Measurements from ENCODE around the gene ADAMTS17.

Gene ADAMTS17

DNA sequence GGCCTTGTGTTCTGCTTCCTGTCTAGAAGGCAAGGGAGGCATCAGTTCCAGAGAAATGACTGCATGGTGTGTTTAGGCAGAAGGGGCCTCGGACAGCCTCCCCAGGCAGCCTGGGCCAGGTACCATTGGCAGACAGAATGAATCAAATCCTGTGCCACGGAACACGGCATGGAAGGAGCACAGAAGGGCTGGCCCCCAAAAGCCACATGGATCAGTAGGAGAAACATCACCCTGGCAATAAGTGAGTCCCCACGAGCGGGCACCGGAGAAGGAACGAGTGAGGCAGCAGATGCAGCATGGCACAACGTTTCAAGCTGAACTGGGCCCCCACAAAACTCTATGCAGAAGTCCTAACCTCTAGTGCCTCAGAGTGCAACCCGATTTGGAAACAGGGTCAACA, 223.2 kb downstream of the ADAMTS17 start:
- no peak for DNase-seq

DNA sequence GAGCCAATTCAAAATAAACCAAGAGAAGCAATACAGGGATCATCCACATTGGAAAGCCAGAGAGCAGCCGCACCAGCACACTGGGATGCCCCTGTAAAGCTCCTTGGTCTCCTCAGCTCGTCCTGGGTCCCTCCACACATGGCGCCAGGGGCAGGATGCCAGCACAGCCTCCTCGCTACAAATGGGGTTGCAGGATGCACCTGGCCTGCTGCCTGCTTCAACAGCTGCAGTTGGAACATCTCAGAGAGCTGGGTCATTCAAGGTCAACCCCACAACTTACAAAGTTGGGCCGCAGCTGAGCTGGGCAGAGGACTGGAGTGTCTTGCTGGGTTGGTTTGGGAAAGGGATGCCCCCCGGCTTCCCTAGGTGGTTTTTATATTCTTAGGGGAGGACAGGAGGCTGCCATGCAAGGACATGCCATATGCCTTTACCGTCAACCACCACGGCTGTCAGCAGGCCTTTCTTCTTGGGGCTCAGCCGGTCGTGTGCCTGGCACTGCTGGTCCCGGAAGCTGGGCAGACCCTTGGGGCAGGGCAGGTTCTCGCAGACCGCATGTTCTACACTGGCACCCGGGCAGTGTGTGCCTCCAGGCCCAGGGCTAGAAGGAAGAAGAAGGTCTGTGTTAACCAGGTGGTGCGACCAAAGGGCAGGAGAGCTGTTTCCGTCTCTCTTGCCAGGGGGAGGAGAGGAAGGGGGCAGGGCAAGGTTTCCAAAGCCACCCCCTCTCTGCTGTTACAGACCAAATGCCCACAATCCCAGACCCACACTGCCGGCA, 225.2 kb downstream of the ADAMTS17 start:
- DNase-seq, result no peak

DNA sequence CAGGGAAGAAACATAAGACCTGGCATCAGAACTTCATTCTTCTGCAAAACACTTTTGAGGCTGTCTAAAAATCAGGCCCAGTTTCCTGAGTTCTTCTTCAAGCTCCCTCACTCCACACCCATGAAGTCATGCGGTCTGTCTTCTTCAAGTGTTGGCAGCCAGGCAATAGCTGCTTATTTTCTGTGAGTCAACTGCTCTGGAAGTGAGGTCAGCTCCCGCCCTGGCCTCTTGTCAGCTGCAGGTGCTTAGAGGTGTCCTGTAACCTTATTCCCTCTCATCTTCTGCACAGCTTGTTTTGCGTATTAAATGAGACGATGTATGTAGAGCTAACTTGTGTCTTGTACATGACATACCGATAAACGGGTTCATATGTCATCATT, 226.1 kb downstream of the ADAMTS17 start:
- no peak for DNase-seq

GRCh38 chr15:100115066-100115710, 226.6 kb downstream of the ADAMTS17 start:
- DNase-seq, result no peak

- no peak for DNase-seq
These were observed 227.2 kb downstream of the ADAMTS17 start for GRCh38 chr15:100114571-100114970.

DNA sequence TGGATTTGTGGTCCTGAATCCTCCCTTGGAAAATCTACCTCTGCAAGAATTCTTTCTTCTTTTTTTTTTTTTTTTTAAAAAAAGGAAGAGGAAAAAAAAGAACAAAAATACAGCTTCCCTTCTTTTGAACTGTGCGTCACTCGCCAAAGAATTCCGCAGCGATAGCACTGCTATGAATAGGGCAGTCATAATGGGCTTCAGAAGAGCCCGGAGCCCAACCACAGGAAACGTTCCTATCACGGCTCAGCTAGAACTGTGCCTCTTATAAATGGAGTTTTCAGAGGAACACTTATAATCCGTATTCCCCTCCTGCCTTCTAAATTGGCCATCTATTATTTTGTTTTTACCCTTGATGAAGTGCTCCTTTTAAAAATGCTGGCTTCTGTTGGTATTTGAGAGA, 227.7 kb downstream of the ADAMTS17 start:
- DNase-seq, result no peak

DNA sequence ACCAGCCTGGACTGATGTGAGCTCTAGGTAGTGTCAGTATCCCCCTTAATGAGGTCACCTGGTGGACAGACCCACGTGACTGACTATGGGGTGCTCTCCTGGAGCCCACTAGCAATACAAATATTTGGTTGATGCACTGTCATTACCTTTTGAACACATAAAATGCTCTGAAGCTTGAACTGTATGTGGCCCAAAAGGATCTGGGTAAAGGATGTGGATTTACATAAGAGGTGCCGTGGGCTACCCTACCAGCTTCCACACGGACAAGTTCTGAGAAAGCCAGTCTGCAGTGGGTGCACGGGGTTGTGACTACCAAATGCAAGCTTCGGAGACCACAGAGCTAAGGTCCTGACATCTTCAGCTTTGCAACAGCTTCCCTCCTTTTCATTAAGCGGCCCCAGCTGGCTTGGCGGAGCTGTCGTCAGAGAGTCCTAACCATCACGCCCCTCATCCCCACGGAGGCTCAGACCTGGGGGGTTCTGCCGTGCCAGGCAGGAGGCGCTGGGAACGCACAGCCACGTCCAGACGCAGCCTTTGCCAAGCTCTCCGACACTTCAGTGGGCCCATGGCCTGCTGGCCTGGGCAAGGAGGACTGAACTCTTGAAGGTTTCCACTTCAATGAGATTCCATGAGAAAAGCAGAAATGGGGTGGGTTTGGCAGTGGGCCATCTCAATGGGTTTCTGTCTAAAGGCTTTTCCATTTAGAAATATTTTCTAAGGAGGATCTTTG, 228.3 kb downstream of the ADAMTS17 start:
- no peak for DNase-seq

DNA sequence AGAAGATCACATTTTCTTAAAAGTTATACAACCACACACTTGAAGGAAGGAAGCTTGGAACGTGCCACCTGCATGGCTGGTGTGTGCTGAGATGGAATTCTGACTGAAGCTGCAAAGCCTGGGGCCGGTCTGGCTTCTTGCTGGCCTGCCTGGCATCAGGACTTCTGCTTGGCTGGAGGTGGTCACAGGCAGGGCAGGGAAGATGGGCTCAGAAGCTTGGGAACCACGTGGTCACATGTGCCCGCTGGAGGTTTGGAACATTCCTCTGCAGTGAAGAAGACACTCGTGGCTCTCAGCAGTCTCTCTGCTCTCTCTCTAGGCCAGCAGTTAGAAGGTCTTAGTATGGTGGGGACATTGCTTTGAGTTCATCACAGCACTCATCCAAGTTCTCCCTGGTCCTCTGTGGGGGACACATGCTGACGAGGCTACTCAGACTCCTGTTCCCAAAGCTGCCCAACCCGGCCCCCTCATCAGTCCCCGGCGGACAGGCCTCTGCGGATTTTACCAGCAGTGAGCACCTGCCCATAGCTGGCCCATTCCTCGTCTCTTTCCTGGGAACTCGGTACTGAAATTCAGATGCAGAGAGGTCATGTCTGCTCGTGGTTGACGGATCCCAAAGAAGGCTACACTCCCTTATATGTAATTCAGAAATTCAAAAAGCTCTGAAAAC, 229.0 kb downstream of the ADAMTS17 start:
- DNase-seq, result no peak

- no peak for DNase-seq
These were observed 229.7 kb downstream of the ADAMTS17 start for GRCh38 chr15:100112061-100112420.

DNA sequence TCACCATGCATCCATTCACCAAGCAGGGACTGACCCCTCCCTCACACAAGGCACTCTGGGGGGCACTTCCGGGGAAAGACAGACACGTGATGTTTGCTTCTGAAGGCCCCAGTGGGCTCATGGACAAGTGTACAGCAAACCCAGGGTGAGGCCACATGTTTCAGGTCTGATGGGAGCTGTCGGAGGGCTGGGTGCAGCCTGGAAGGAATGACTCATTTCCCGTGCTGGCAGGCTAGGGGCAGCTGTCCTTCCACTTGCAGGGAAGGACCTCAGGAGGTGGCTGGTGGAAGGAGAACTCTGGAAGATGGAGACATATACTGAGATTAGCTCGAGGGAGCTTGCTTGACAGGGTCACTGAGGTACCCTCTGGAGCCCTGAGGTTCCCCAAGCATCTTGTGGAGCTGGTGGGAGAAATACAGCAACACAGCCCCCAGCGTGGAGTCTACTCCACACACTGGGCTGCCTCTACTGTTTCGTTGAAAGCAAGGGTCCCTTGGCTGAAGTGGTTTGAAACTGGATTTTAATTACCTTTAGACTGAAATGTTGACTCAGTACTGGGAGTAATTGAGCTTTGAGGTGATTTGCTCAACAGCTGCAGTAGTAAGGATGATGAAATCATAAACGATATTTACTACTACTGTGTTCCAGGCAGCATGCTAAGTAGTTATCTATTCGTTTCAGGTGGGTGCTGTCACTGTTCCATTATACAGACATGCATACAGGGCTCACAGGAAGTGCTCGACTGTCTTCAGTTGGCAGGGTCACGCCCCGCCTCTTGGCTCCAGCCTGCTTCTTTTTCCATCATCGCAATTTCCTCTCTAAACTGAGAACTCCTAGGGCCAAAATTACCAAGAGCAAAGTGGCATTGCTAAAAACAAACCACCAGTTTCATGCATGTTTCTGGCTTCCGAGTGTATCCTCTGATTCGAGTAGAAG, 230.4 kb downstream of the ADAMTS17 start:
- DNase-seq, result peak; percentile 43

- DNase-seq, result no peak
These were observed 232.2 kb downstream of the ADAMTS17 start for GRCh38 chr15:100109486-100110035.

DNA sequence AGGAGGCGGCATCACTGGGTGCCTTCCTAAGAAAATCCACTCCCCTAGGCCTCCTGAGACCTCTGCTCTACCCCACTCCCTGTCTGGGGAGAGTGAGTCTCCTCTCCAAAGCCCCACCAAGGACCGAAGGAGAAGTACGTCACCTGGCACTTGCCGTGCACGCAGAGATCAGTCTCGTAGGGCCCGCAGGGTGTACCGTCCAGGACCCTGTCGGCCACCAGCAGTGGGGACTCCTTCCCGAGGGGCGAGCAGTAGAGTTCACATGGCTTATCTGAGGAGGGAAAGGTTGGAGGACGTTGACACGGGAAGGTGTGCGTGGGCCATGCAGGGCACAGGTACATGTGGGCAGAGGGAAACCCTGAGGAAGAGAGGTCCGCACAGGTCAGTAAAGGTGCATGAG, 232.9 kb downstream of the ADAMTS17 start:
- DNase-seq, result no peak

DNA sequence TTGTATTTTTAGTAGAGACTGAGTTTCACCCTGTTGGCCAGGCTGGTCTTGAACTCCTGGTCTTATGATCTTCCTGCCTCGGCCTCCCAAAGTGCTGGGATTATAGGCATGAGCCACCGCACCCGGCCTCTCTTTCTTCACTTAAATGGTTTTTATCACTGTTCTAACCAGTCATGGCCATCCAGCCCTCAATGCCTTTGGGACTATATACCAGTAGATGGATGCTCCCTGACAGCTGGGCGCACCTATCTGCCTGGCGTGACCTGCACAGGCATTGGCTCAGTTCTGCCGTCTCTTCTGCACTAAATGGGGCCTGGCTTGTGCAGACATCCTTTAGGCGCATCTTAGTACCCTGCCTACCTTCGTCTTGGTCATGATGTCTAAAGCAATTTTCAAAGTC, 233.4 kb downstream of the ADAMTS17 start:
- no peak for DNase-seq

- DNase-seq, result no peak
These were observed 234.1 kb downstream of the ADAMTS17 start for GRCh38 chr15:100107606-100108225.

GRCh38 chr15:100107151-100107550, 234.6 kb downstream of the ADAMTS17 start:
- no peak for DNase-seq

DNA sequence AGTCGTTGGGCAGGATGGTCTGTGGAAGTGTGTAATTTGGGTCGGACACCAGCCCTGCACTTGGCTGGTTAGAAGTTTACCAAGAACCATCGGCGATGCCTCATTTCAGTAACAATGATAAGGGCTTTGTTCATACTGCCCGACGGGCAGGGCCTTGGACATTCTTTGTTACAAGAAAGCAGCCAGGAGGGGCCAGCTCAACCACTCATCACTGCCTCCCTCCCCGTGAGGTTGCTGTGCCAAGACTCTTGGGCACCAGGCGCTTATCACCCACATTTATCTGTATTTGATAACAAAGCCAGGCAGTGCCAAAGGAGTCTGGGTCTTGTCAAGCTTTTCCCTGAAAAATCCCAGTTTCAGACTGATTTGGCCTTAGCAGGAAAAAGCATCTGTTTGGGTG, 235.0 kb downstream of the ADAMTS17 start:
- DNase-seq, result no peak

- DNase-seq, result no peak
These were observed 236.7 kb downstream of the ADAMTS17 start for GRCh38 chr15:100105101-100105500.

- no peak for DNase-seq
These were observed 237.5 kb downstream of the ADAMTS17 start for GRCh38 chr15:100104245-100104644.

DNA sequence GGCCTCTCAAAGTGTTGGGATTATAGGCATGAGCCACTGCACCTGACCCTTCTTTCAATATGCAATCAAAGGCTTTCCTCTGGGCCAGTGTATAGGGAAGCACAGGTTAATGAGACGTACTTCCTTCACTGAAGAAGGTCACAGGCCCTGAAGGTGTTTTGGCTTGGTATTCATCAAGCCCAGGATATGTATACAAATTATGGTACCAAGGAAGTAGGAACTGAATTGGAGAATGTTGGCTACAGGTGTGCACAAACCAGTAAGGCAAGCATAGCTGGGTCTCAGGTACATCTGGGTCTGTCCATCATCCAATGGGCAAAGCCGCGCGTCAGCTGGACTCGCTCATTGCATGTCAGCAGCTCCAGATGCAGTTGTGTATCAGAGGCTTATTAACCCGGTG, 237.9 kb downstream of the ADAMTS17 start:
- no peak for DNase-seq

DNA sequence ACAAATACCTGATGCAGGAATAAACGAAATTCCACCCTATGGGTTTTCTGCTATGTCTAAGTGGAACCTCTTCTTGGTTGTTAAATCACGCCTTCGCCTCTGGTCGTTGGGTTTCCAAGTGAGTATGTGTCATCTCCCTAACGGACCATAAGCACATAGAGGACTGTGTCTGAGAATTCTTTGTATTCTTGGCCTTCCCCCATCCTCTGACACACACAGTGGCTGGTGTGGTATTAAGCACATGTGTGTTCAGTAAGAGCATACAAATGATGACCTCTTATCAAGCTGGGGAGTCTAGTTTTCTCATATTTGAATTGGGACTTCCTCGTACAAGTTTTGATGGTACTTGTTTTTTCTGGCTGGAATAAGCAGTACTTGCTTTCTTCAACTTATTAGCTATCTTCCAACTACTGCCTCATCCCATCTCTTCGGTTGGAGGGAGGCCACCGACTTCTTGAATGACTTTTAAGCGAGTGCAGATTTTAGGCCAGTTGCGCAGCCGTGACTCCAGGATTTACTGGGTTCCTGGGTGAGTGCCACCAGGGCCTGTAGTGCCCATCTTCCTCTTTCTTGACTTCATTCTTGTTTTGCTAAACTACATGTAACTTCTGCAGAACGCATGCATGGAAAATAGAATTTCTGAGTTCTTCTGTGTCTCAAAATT, 240.2 kb downstream of the ADAMTS17 start:
- no peak for DNase-seq

- no peak for DNase-seq
These were observed 240.8 kb downstream of the ADAMTS17 start for GRCh38 chr15:100100926-100101325.
